K562 (cell line): Measurements from ENCODE around the gene DHX36. TPM values are rescaled to one million over a fixed set of nuclear protein-coding genes. Genes with fewer than 3 reads are reported as not detected.

ENCODE experiments used
- ATAC-seq: fragments of 200-7000 bp; cut with Tn5 transposase; 3 replicates; pipeline ENCODE4 v1.9.1; 2020; ENCODE audit warnings: moderate library complexity
- BruUV-seq: library from RNA; stranded (reverse); fragments of 400-500 nt; replicated peaks from 2 replicates; lab custom pipeline; 2021; lab: Mats Ljungman, UMichigan
- CTCF ChIA-PET: fragments of 300-600 bp; formaldehyde crosslinking; extraction: SDS; loops from one replicate; lab custom pipeline; 2021; ENCODE audit warnings: low intra/inter-chr PET ratio; lab: Yijun Ruan, JAX
- POLR2A ChIA-PET: fragments of 300-600, 350-650 bp; sonication (Branson Sonifier 250); formaldehyde crosslinking; extraction: SDS; loops from one replicate; lab custom pipeline; 2021; ENCODE audit warnings: antibody characterized with exemption, inconsistent platforms; lab: Yijun Ruan, JAX
- DNase-seq, 4 experiments: peaks; one replicate each; pipeline versions ENCODE4 v3.0.0 to v3.0.0-alpha.2; 2011 to 2018; ENCODE audit warnings: low spot score in 3 of 4, mixed read lengths in 3 of 4; ENCODE audit errors: extremely low read depth in 1 of 4
- FAIRE-seq: peaks from 2 replicates; lab custom pipeline; 2011; peaks lifted over from hg19 to GRCh38; lab: Jason Lieb, UNC
- H2AFZ ChIP-seq: 2 replicates; pipeline ENCODE4 v1.6.0; 2011; ENCODE audit warnings: low read depth, low read length, control low read depth, inconsistent platforms
- H3K27ac ChIP-seq: fragments of 200-600 bp; 3 replicates; pipeline ENCODE4 v1.8.0; 2011; ENCODE audit warnings: low read depth, mild to moderate bottlenecking, control low read depth, inconsistent platforms, low read length, moderate library complexity, mixed read lengths; ENCODE audit errors: extremely low read depth
- H3K27me3 ChIP-seq, 2 experiments: fragments of 300-600 bp in 1 of 2; 2 replicates in 1 of 2; 3 replicates in 1 of 2; pipeline versions ENCODE4 v1.6.0 to v1.8.0; 2011; ENCODE audit warnings: inconsistent platforms in 2 of 2, low read length in 2 of 2, mild to moderate bottlenecking in 1 of 2, mixed read lengths in 1 of 2, moderate library complexity in 1 of 2; ENCODE audit not compliant: control insufficient read depth in 2 of 2, insufficient read depth in 2 of 2
- H3K36me3 ChIP-seq: fragments of 300-600 bp; 3 replicates; pipeline ENCODE4 v1.8.0; 2011; ENCODE audit warnings: mild to moderate bottlenecking, low read length, inconsistent platforms; ENCODE audit not compliant: control insufficient read depth, insufficient read depth
- H3K4me1 ChIP-seq, 2 experiments: fragments of 200-600 bp in 1 of 2; replicated peaks in 1 of 2; 2 replicates in 1 of 2; 3 replicates in 1 of 2; pipeline versions ENCODE4 v1.5.1 to v1.8.0; 2011; ENCODE audit warnings: inconsistent platforms in 2 of 2, low read length in 2 of 2, mild to moderate bottlenecking in 1 of 2, mixed read lengths in 1 of 2, moderate library complexity in 1 of 2; ENCODE audit not compliant: control insufficient read depth in 2 of 2, insufficient read depth in 2 of 2
- H3K4me2 ChIP-seq: 2 replicates; pipeline ENCODE4 v1.6.1; 2011; ENCODE audit warnings: low read length, control low read depth, inconsistent platforms, mixed read lengths; ENCODE audit not compliant: insufficient read depth
- H3K4me3 ChIP-seq: fragments of 200-600 bp; sonication (generic), shearing (Covaris generic); 2 replicates; pipeline ENCODE4 v1.5.1; 2016; ENCODE audit warnings: control low read depth, inconsistent platforms
- H3K79me2 ChIP-seq: fragments of 200-600 bp; 3 replicates; pipeline ENCODE4 v1.8.0; 2011; ENCODE audit warnings: low read length, inconsistent platforms; ENCODE audit not compliant: control insufficient read depth, insufficient read depth
- H3K9ac ChIP-seq, 2 experiments: 2 replicates each; pipeline versions ENCODE4 v1.6.0 to v1.6.1; 2011; ENCODE audit warnings: low read depth in 2 of 2, low read length in 2 of 2, control low read depth in 1 of 2, inconsistent platforms in 1 of 2, mild to moderate bottlenecking in 1 of 2, mixed read lengths in 1 of 2; ENCODE audit not compliant: insufficient read depth in 1 of 2
- H3K9me1 ChIP-seq: one replicate; pipeline ENCODE4 v1.6.0; 2011; ENCODE audit warnings: inconsistent platforms, mild to moderate bottlenecking, low read length, moderate library complexity; ENCODE audit not compliant: control insufficient read depth, insufficient read depth
- H3K9me3 ChIP-seq: replicated peaks from 2 replicates; pipeline ENCODE4 v1.5.1; 2011; ENCODE audit warnings: low read depth, low read length, inconsistent platforms; ENCODE audit not compliant: control insufficient read depth, insufficient read depth
- H4K20me1 ChIP-seq: replicated peaks from 2 replicates; pipeline ENCODE4 v1.6.1; 2011; ENCODE audit warnings: low read length, inconsistent platforms, mixed read lengths; ENCODE audit not compliant: control insufficient read depth, insufficient read depth
- BCLAF1 ChIP-seq, 2 experiments: fragments of 450-650 bp in 1 of 2; IDR thresholded peaks; 2 replicates each; pipeline ENCODE4 v1.6.1; 2011 to 2017; ENCODE audit warnings: low read depth in 2 of 2, antibody characterized with exemption in 1 of 2, borderline replicate concordance in 1 of 2, low read length in 1 of 2, mild to moderate bottlenecking in 1 of 2, mixed read lengths in 1 of 2; ENCODE audit not compliant: control insufficient read depth in 1 of 2
- CBX2 ChIP-seq: fragments of 200-600 bp; sonication (generic); IDR thresholded peaks from one replicate; pipeline ENCODE4 v1.6.1; 2012; ENCODE audit warnings: mild to moderate bottlenecking, low read length, inconsistent platforms; ENCODE audit not compliant: insufficient read depth, poor library complexity, severe bottlenecking
- CREBBP ChIP-seq: IDR thresholded peaks from one replicate; pipeline ENCODE4 v1.6.1; 2012; ENCODE audit warnings: low read depth, mild to moderate bottlenecking, control low read depth, inconsistent platforms, low read length
- CREM ChIP-seq: IDR thresholded peaks from 2 replicates; pipeline ENCODE4 v1.6.1; 2014; ENCODE audit warnings: antibody characterized with exemption, low read depth
- ELF1 ChIP-seq: fragments of 200-800 bp; sonication (Bioruptor generic); IDR thresholded peaks from 2 replicates; pipeline ENCODE4 v1.6.1; 2016; ENCODE audit warnings: missing genetic modification characterization, missing compliant biosample characterization
- ELK3 ChIP-seq: fragments of 450-650 bp; formaldehyde crosslinking; IDR thresholded peaks from 2 replicates; pipeline ENCODE4 v1.4.0; 2020; ENCODE audit warnings: mild to moderate bottlenecking
- ETV5 ChIP-seq: sonication (generic); formaldehyde crosslinking; IDR thresholded peaks from 2 replicates; pipeline ENCODE4 v1.4.0; 2020; ENCODE audit warnings: low read depth, mild to moderate bottlenecking, missing genetic modification reagents
- HNRNPLL ChIP-seq: fragments of 200-400 bp; formaldehyde crosslinking; IDR thresholded peaks from 2 replicates; pipeline ENCODE4 v1.6.1; 2017; ENCODE audit warnings: low read length, low read depth, mild to moderate bottlenecking; ENCODE audit not compliant: poor library complexity, severe bottlenecking
- PML ChIP-seq: IDR thresholded peaks from 2 replicates; pipeline ENCODE4 v1.6.1; 2012; ENCODE audit warnings: low read length, inconsistent platforms
- RBM14 ChIP-seq: fragments of 200-400 bp; formaldehyde crosslinking; IDR thresholded peaks from 2 replicates; pipeline ENCODE4 v1.6.1; 2018; ENCODE audit warnings: low read depth, mild to moderate bottlenecking, low read length, moderate library complexity, borderline replicate concordance; ENCODE audit not compliant: insufficient read depth
- RBM34 ChIP-seq: fragments of 200-400 bp; formaldehyde crosslinking; IDR thresholded peaks from 2 replicates; pipeline ENCODE4 v1.6.1; 2018; ENCODE audit warnings: low read length, borderline replicate concordance; ENCODE audit not compliant: insufficient read depth
- TCF7L2 ChIP-seq: fragments of 150-350 bp; IDR thresholded peaks from 2 replicates; pipeline ENCODE4 v1.6.1; 2016; ENCODE audit warnings: low read depth, mild to moderate bottlenecking, low read length, moderate library complexity
- TEAD1 ChIP-seq, 2 experiments: fragments of 450-650 bp in 1 of 2; sonication (generic) in 1 of 2; formaldehyde crosslinking; IDR thresholded peaks; 2 replicates each; pipeline versions ENCODE4 v1.4.0 to v1.8.0; 2020 to 2022; ENCODE audit warnings: mild to moderate bottlenecking in 2 of 2, missing genetic modification reagents in 1 of 2
- ZNF197 ChIP-seq: fragments of 200-800 bp; sonication (Bioruptor generic); IDR thresholded peaks from 2 replicates; pipeline ENCODE4 v1.6.1; 2016; ENCODE audit warnings: low read depth, missing genetic modification characterization, missing compliant biosample characterization
- ZNF239 ChIP-seq: fragments of 250-450 bp; sonication (Bioruptor Pico); IDR thresholded peaks from 2 replicates; pipeline ENCODE4 v1.4.0; 2020; ENCODE audit warnings: mild to moderate bottlenecking
- ZNF589 ChIP-seq: fragments of 200-800 bp; sonication (Bioruptor generic); IDR thresholded peaks from 2 replicates; pipeline ENCODE4 v1.6.1; 2016; ENCODE audit warnings: low read depth, missing genetic modification characterization, missing compliant biosample characterization
- WGBS: fragments of 100-300 bp; shearing (Covaris generic); methylation state at CpG from one replicate; pipeline ENCODE4 v1.1.6; 2016; ENCODE audit warnings: low coverage, mixed read lengths; ENCODE audit not compliant: insufficient coverage; ENCODE audit errors: missing lambda C conversion rate; 5-methylcytosine and 5-hydroxymethylcytosine counted together
- in situ Hi-C: fragments of 300-500 bp; cut with MboI; formaldehyde crosslinking; loops from 4 replicates; pipeline ENCODE4 v1.15.0; 2018; ENCODE audit warnings: inconsistent platforms, mixed read lengths
- intact Hi-C: fragments of 100-400 bp; cut with micrococcal nuclease; formaldehyde crosslinking; loops from 2 replicates; pipeline ENCODE4 v1.14.2; 2022
- polyA plus RNA-seq, 8 experiments: library from polyadenylated mRNA; depleted of rRNA in 4 of 8; stranded (reverse) in 5 of 8; unstranded in 3 of 8; fragments of >200 nt; fragmentation: Nextera tagmentation in 2 of 8; fragmentation: Illumina TruSeq in 1 of 8; extraction: Ambion mirVana in 2 of 8; extraction: Trizol in 1 of 8; gene quantifications; 2 replicates each; pipeline versions ENCODE4 v1.2.1 to v1.2.3, GENCODE V29; 2011 to 2014; ENCODE audit warnings: inconsistent platforms in 1 of 8, missing spikeins in 1 of 8
- total RNA-seq, 7 experiments: library from RNA; depleted of rRNA in 6 of 7; stranded (reverse); fragments of >200 nt in 6 of 7; fragmentation: Illumina TruSeq in 2 of 7; extraction: Trizol in 2 of 7; gene quantifications; 2 replicates each; pipeline versions ENCODE4 v1.2.1 to v1.2.3, GENCODE V29; 2011 to 2021; ENCODE audit warnings: low replicate concordance in 1 of 7
- TF ChIP-seq, protein P1 (sequence below): fragments of 250-450 bp; sonication (Bioruptor Pico); IDR thresholded peaks from 2 replicates; pipeline ENCODE4 v1.6.1; 2021; ENCODE audit warnings: mild to moderate bottlenecking

The DHX36 gene
- total and polyA plus RNA-seq, 9 of the 15 experiments (the other 6 are each of a cell fraction or from before 2014, with no cell fraction given): 44.3 to 98.7 (median 57.0) TPM

DNA sequence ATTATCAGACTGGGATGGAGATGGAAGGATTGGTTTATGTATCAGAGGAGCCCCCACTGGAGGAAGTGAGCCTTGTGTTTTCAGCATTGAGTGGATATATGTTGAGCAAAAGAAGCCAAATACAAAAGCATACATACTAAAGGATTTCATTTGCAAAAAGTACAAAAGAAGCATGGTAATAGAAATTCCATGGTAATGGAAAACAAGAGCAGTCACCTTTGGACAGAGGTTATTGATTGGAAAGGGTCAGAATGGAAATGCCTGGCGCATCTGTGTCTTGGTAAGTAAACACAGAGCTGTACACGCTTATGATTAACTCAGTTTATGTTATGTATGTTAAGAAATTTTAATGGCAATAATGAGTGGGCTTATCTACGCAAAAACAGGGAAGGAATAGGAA lies 72.7 kb downstream of the DHX36 start (continued):
- no peak for TF ChIP-seq ZNF197 (CRISPR knock-in tag)
- TF ChIP-seq ETV5 (CRISPR knock-in tag): no peak
- TF ChIP-seq ZNF239 (CRISPR knock-in tag): no peak

DNA sequence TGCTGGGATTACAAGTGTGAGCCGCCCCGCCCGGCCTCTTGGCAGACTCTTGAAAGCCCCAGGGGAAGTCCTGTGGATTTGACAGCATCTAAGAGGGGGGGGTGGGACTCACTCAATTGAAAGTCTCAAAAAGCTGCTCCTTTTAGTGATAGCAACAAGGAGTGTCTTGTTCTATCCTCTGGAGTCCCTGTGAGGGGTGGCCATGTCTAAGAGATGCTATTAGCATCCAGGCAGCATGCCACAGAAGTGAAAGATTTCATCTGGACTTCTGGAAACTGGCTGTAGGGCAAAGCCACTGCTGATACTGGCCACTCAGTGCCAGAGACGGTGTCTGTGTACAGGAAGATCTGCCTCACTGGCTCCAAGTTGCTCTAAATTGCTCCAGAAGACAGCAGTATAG lies 74.0 kb downstream of the DHX36 start:
- no peak overlapping the region for H3K9ac ChIP-seq
- H3K4me2 ChIP-seq: no peak overlapping the region
- no peaks in the 10 kb centered on the region for H3K9me1 ChIP-seq
- H3K27ac ChIP-seq: no peak overlapping the region
- H3K27me3 ChIP-seq: no peaks in the 10 kb centered on the region
- H3K36me3 ChIP-seq: no peaks in the 10 kb centered on the region; the same call in 2 of the 3 replicates
- no peaks in the 10 kb centered on the region for H3K4me1 ChIP-seq
- H4K20me1 ChIP-seq: no peaks in the 10 kb centered on the region
- FAIRE-seq: no peak
- 47% methylated on average over 3 of the region's 4 CpGs for WGBS
- intact Hi-C loops: loop anchor here (5.0 kb wide), 2 partner anchors 648 to 1223 kb away; no protein-coding TSS in a partner anchor
- no peak for DNase-seq
- H3K79me2 ChIP-seq: no peaks in the 10 kb centered on the region
- no TSS peak for BruUV-seq
- H3K9me3 ChIP-seq: no peaks in the 10 kb centered on the region
- no peak overlapping the region for H3K4me3 ChIP-seq
- in situ Hi-C loops: loop anchor here (10.0 kb wide), 1 partner anchor 1225 kb away; no protein-coding TSS in a partner anchor
- ChIA-PET POLR2A (no interaction called here), CTCF (interaction anchor here (0.6 kb wide), 1 partner anchor 153 kb away, joined by 3 read pairs; no protein-coding TSS in a partner anchor)
- H2AFZ ChIP-seq: no peak overlapping the region
- ATAC-seq: no peak
- TF ChIP-seq, protein P1, sequence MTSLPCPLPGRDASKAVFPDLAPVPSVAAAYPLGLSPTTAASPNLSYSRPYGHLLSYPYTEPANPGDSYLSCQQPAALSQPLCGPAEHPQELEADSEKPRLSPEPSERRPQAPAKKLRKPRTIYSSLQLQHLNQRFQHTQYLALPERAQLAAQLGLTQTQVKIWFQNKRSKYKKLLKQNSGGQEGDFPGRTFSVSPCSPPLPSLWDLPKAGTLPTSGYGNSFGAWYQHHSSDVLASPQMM (CRISPR knock-in tag): no peak
- TF ChIP-seq TCF7L2: no peak
- TF ChIP-seq HNRNPLL: no peak
- TF ChIP-seq PML: no peak
- no peak for TF ChIP-seq RBM14
- no peak for TF ChIP-seq ELF1 (tag)
- TF ChIP-seq BCLAF1 (IDR thresholded peaks at IDR 0.05; ENCODE audit: borderline replicate concordance in 1 of 2, control insufficient read depth in 1 of 2, low read depth in 2 of 2, low read length in 1 of 2): no peak
- TF ChIP-seq RBM34: no peak
- no peak for TF ChIP-seq ZNF589 (CRISPR knock-in tag)
- TF ChIP-seq CREM: no peak
- no peak for TF ChIP-seq TEAD1 (CRISPR knock-in tag; IDR thresholded peaks at IDR 0.05)
- no peak for TF ChIP-seq CREBBP
- no peak for TF ChIP-seq ELK3
- TF ChIP-seq CBX2: no peak
